ENCODE results near the gene MGAT5B.

DNA sequence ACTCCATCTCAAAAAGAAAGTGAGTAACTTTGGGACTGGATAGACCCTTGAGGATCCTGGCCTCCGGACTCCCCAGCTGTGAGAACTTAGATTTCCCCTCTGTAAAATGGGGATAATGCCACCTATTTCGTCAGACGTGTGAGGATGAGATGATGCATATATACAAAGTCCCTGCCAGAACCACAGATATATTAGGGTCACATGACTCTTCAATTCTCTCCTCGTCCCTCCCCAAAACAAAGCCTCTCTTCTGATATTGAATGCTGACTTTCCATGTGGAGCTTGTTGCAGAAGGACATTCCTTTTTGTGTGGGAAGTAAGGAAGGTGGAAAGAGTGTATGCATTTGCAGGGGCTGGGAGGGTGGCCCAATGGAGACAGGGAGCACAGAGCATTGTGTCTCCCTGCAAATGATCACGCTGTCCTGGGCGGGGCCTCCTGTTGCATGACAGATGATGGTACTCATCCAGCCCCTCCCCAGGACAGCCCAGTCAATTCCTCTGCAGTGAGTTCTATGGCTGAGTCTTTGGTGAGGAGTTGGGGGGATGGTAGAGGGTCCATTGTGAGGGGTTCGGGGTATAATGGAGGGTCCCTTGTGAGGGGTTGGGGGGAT is 35.1 kb upstream of the MGAT5B start:
- TF ChIP-seq, protein P1, sequence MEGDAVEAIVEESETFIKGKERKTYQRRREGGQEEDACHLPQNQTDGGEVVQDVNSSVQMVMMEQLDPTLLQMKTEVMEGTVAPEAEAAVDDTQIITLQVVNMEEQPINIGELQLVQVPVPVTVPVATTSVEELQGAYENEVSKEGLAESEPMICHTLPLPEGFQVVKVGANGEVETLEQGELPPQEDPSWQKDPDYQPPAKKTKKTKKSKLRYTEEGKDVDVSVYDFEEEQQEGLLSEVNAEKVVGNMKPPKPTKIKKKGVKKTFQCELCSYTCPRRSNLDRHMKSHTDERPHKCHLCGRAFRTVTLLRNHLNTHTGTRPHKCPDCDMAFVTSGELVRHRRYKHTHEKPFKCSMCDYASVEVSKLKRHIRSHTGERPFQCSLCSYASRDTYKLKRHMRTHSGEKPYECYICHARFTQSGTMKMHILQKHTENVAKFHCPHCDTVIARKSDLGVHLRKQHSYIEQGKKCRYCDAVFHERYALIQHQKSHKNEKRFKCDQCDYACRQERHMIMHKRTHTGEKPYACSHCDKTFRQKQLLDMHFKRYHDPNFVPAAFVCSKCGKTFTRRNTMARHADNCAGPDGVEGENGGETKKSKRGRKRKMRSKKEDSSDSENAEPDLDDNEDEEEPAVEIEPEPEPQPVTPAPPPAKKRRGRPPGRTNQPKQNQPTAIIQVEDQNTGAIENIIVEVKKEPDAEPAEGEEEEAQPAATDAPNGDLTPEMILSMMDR (IDR thresholded peaks at IDR 0.05): no peak
- no peak for TF ChIP-seq POLR2A (IDR thresholded peaks at IDR 0.05)

Measured in body of pancreas (tissue), 4 donors.